Stimulated activated naive CD8-positive, alpha-beta T cell treated with anti-CD3 and anti-CD28 coated beads, Interleukin-15, Interleukin-2, amounts not matched to agents 100 ng/mL and 50 ng/mL, for 24 hours (primary cell): Measurements from ENCODE around the gene PHB1.

Experiments used
- H3K27ac Mint-ChIP-seq: one replicate; pipeline ENCODE4 v1.8.0; 2021; ENCODE audit warnings: mild to moderate bottlenecking, mixed read lengths
- H3K27me3 Mint-ChIP-seq: one replicate; pipeline ENCODE4 v1.8.0; 2021; ENCODE audit warnings: mixed read lengths
- H3K36me3 Mint-ChIP-seq: one replicate; pipeline ENCODE4 v1.8.0; 2021; ENCODE audit warnings: low read depth, mixed read lengths
- H3K4me1 Mint-ChIP-seq: one replicate; pipeline ENCODE4 v1.8.0; 2021; ENCODE audit warnings: low read depth, mixed read lengths
- H3K4me3 Mint-ChIP-seq: one replicate; pipeline ENCODE4 v1.8.0; 2021; ENCODE audit warnings: mild to moderate bottlenecking, mixed read lengths
- H3K9me3 Mint-ChIP-seq: one replicate; pipeline ENCODE4 v1.8.0; 2021; ENCODE audit warnings: mixed read lengths

Gene PHB1

GRCh38 chr17:49447628-49448302, 33.1 kb upstream of the PHB1 start:
- Mint-ChIP-seq H3K4me3 (no peak overlapping the region), H3K36me3 (no peaks in the 10 kb centered on the region), H3K27me3 (peaks cover 4% of the 10 kb centered on the region), H3K27ac (no peak overlapping the region), H3K4me1 (no peaks in the 10 kb centered on the region), H3K9me3 (no peaks in the 10 kb centered on the region)

GRCh38 chr17:49445591-49445990, 30.9 kb upstream of the PHB1 start:
- H3K36me3 Mint-ChIP-seq: no peaks in the 10 kb centered on the region
- H3K27me3 Mint-ChIP-seq: peaks cover 4% of the 10 kb centered on the region
- H3K9me3 Mint-ChIP-seq: no peaks in the 10 kb centered on the region
- H3K4me1 Mint-ChIP-seq: no peaks in the 10 kb centered on the region
- no peak overlapping the region for H3K4me3 Mint-ChIP-seq
- H3K27ac Mint-ChIP-seq: no peak overlapping the region

DNA sequence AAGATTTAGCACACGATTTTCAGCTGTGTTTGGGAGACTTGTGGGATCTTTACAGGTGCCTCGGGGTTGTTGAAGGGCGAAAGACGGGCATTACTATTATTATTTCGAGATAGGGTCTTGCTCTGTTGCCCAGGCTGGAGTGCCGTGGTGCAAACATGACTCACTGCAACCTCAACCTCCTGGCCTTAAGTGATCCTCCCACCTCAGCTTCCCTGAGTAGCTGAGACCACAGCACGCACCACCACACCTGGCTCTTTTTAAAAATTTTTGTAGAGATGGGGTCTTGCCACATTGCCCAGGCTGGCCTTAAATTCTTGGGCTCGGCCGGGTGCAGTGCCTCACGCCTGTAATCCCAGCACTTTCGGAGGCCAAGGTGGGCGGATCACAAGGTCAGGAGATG, 29.7 kb upstream of the PHB1 start:
- Mint-ChIP-seq H3K27ac (no peak overlapping the region), H3K27me3 (peaks cover 12% of the 10 kb centered on the region), H3K9me3 (no peaks in the 10 kb centered on the region), H3K36me3 (no peaks in the 10 kb centered on the region), H3K4me3 (no peak overlapping the region), H3K4me1 (no peaks in the 10 kb centered on the region)

- no peak overlapping the region for H3K27ac Mint-ChIP-seq
- no peaks in the 10 kb centered on the region for H3K9me3 Mint-ChIP-seq
- H3K27me3 Mint-ChIP-seq: peaks cover 16% of the 10 kb centered on the region
- no peaks in the 10 kb centered on the region for H3K36me3 Mint-ChIP-seq
- H3K4me3 Mint-ChIP-seq: no peak overlapping the region
- H3K4me1 Mint-ChIP-seq: no peaks in the 10 kb centered on the region
Observed at GRCh38 chr17:49443862-49444261, 29.2 kb upstream of the PHB1 start.

DNA sequence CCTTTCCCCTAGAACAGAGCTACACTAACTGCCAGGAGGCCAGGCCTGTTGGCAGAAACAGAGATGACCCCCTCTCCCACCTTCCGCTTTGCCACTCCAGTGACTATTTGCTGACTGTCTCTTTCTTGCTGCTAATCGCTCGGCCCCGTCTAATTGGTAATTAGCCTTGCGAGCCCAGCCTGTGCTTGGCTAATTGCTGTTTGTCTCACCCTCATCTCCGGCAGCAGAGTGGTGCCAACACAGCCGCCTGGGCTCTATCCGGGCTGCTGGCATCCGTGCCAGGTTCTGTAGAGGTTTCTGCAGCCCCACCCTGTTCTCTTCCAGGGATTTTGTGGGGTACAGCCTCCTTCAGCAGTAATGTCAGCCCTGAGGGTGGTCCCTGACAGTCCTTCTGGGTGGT, 27.4 kb upstream of the PHB1 start:
- Mint-ChIP-seq H3K36me3 (no peaks in the 10 kb centered on the region), H3K27ac (no peak overlapping the region), H3K27me3 (peaks cover 24% of the 10 kb centered on the region), H3K9me3 (no peaks in the 10 kb centered on the region), H3K4me3 (no peak overlapping the region), H3K4me1 (no peaks in the 10 kb centered on the region)

DNA sequence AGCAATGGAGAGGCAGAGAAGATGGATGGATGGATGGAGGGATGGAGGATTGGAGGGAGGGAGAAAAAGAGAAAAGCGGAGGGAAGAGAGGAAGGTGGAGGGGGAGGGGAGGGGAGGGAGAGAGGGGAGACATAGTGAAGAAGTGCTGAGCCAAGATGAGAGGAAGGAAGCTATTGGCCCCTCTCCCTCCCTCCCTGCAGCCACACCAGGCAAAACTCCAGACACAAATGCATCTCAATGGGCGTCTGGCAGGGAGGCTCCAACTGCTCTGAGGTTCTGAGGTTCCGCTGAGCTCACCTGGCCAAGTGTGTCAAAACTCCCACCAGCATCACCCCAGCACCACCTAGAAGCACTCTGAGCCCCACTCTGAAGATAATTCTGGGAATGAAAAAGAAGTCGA, 26.9 kb upstream of the PHB1 start:
- Mint-ChIP-seq H3K4me3 (no peak overlapping the region), H3K4me1 (no peaks in the 10 kb centered on the region), H3K9me3 (no peaks in the 10 kb centered on the region), H3K27ac (no peak overlapping the region), H3K36me3 (no peaks in the 10 kb centered on the region), H3K27me3 (peaks cover 28% of the 10 kb centered on the region)

DNA sequence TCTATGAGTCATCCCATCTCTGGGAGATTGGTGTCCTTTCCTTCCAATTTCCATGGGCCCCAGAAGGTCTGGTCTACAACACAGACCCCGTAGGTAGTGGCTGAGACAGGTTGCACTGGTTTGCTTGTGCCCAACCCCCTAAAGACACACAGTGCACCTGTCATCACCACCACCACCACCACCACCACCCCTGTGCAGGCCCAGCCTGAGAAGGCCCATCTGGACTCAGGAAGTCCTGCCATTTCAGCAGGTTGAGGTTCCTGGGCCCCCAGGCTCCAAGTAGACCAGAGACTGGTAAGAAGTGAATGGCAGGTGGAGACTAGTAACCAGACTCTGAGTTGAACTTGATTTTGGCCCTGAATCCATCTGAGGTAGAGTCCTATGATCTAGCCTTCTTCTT, 25.9 kb upstream of the PHB1 start:
- Mint-ChIP-seq H3K4me1 (no peaks in the 10 kb centered on the region), H3K36me3 (no peaks in the 10 kb centered on the region)

GRCh38 chr17:49439673-49440571, 25.2 kb upstream of the PHB1 start:
- peaks cover 34% of the 10 kb centered on the region for H3K27me3 Mint-ChIP-seq
- H3K9me3 Mint-ChIP-seq: no peaks in the 10 kb centered on the region
- no peaks in the 10 kb centered on the region for H3K36me3 Mint-ChIP-seq
- no peak overlapping the region for H3K4me3 Mint-ChIP-seq
- H3K4me1 Mint-ChIP-seq: no peaks in the 10 kb centered on the region
- H3K27ac Mint-ChIP-seq: no peak overlapping the region

More for the DNA sequence above, 25.9 kb upstream of the PHB1 start:
- Mint-ChIP-seq H3K9me3 (no peaks in the 10 kb centered on the region), H3K4me3 (no peak overlapping the region), H3K27me3 (peaks cover 34% of the 10 kb centered on the region), H3K27ac (no peak overlapping the region)

- Mint-ChIP-seq H3K9me3 (no peaks in the 10 kb centered on the region), H3K4me3 (no peak overlapping the region), H3K27ac (no peak overlapping the region), H3K36me3 (no peaks in the 10 kb centered on the region), H3K27me3 (peaks cover 34% of the 10 kb centered on the region), H3K4me1 (no peaks in the 10 kb centered on the region)
Observed at GRCh38 chr17:49439305-49439672, 24.6 kb upstream of the PHB1 start.

DNA sequence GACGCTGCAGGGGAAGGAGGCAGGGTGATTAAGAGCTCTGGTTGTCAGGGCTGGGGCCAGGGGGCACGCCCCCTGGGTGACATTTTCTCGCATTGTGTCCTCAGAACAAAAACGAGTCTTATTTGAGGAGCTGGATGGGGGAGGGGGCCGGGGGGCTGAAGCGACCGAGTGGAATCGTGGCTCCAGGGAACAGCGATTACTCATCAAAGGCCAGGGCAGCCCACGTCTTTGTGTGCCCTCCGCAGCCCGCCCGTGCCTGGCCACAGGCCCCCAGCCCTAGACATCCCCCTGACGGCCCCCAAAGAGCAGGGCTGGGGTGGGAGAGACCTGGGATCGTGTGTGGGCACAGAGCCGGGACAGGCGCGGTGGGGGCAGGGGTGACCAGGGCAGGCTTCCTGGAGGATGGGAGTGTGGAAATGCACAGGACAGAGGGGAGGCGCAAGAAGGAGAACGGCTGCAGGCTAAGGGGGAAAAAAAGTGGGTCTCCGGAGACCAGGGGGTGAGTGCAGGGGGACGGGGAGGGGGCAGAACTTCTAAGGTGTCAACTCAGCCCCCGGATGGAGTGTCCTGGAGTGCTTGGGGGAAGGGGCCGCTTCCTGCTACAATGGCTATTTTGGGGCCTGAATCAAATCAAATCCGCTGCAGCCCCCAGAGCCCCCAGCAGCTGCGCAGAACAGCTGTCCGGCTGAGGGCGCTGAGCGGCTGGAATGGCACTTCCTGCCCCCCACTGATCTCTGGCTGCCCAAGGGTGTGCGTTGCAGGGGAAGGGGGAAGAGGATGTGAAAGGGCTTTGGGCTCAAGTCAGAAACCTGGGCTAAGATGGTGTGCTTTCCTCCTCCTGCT, 24.0 kb upstream of the PHB1 start:
- H3K9me3 Mint-ChIP-seq: no peaks in the 10 kb centered on the region
- no peaks in the 10 kb centered on the region for H3K36me3 Mint-ChIP-seq
- no peak overlapping the region for H3K4me3 Mint-ChIP-seq
- H3K27ac Mint-ChIP-seq: no peak overlapping the region
- H3K4me1 Mint-ChIP-seq: no peaks in the 10 kb centered on the region
- H3K27me3 Mint-ChIP-seq: peaks cover 32% of the 10 kb centered on the region

DNA sequence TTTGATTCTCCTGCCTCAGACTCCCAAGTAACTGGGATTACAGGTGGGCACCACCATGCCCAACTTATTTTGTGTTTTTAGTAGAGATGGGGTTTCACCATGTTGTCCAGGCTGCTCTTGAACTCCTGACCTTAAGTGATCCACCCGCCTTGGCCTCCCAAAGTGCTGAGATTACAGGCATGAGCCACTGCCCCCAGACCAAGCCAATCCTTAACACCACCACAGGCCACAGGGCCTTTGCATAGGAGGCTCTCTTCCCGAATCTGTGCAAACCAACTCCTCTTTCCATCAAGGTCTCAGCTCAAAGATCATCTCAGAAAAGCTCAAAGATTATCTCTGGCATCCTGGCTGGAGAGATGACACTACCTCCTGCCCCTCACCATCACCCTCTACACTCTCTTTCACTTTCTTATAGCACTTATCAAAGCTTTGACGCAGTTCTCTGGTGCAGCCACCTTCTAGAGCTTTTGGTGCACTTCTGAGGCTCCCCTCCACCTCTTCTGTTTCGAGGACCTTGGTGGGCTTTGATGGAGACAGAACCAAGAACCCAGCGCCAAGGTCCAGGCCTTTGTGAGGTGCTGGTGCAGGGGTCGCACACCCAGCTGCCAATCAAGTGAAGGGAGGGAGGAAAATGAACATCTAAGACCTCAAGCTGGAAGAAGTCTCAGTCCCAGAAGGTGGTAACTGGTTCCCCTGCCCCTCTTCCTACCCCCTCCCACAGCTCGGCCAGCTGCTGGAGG, 23.2 kb upstream of the PHB1 start:
- H3K9me3 Mint-ChIP-seq: no peaks in the 10 kb centered on the region
- H3K4me3 Mint-ChIP-seq: no peak overlapping the region
- no peaks in the 10 kb centered on the region for H3K36me3 Mint-ChIP-seq
- H3K4me1 Mint-ChIP-seq: no peaks in the 10 kb centered on the region
- peaks cover 34% of the 10 kb centered on the region for H3K27me3 Mint-ChIP-seq
- no peak overlapping the region for H3K27ac Mint-ChIP-seq

DNA sequence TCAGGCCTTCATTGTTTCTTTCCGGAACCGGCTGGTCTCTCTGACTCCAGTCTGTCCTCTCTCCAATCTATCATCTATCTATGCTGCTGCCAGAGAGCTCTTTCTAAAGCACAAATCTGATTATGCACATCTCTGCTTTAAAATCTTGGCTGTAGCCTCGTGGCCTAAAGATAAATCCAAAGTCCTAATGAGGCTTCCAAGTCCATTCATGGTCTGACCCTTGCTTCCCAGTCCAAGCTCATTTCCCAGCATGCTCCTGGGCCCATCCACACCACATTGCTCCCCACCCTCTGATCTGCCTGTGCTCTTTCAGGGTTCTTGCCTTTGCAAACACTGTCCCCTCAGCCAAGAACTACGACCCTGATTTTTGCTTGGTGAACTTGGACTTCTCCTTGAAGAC, 21.5 kb upstream of the PHB1 start:
- no peak overlapping the region for H3K4me3 Mint-ChIP-seq
- H3K36me3 Mint-ChIP-seq: no peaks in the 10 kb centered on the region
- no peaks in the 10 kb centered on the region for H3K4me1 Mint-ChIP-seq
- H3K27me3 Mint-ChIP-seq: peaks cover 34% of the 10 kb centered on the region
- no peak overlapping the region for H3K27ac Mint-ChIP-seq
- H3K9me3 Mint-ChIP-seq: no peaks in the 10 kb centered on the region

DNA sequence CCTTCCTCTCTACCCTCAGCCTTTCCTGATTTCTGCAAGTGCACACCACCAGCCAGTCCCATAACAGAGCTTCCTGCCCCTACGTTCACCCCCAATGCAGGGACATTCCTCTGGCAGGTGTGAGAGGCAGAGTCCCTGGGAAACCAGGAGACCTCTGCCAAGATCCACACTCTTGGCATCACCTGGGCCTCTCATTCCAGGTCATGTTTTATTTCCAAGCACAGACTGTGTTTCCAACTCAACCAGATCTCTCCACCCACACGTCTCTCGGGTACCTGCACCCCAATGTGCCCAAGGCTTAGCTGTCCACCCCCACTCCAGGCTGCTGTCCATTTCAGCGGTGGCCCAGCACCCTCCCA, 21.0 kb upstream of the PHB1 start:
- Mint-ChIP-seq H3K36me3 (no peaks in the 10 kb centered on the region), H3K4me3 (no peak overlapping the region), H3K27me3 (peaks cover 34% of the 10 kb centered on the region), H3K9me3 (no peaks in the 10 kb centered on the region), H3K4me1 (no peaks in the 10 kb centered on the region), H3K27ac (no peak overlapping the region)

- Mint-ChIP-seq H3K27ac (no peak overlapping the region), H3K9me3 (no peaks in the 10 kb centered on the region), H3K36me3 (no peaks in the 10 kb centered on the region), H3K27me3 (peaks cover 31% of the 10 kb centered on the region), H3K4me1 (no peaks in the 10 kb centered on the region), H3K4me3 (no peak overlapping the region)
Observed at GRCh38 chr17:49434821-49435670, 20.4 kb upstream of the PHB1 start.
